ENCODE results near the gene USB1. TPM values are rescaled to one million over a fixed set of nuclear protein-coding genes. Genes with fewer than 3 reads are reported as not detected.

Gene USB1
- total and polyA plus RNA-seq, 3 donors from 2014 or later = 39.7 to 63.7 (median 62.4) TPM

DNA sequence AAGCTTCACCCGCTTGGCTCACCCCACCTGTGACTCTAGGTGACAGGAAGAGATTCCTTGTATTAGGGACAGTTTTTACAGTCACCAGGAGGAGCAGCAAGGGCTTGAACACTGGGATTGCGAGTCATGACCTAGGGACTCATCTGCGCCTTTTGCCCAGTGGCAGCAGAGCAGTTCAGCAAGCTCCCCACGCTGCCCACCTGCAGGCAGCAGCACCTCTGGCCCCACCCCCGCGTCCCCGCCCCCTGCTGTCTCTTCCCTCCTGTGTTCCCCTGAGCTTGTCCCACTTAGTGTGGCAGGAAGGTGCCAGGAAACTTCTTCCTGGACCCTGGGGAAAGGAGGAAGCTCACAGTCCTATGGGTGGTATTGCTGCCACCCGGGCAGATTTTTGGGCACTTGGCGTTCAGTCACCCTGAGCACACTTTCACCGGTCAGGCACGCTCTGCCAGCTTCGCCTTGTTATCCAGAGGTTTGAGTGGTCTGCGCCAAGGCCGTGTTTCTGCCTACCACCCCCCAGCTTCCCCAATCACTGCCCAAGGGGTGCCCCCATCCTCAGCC is 33.0 kb downstream of the USB1 start:
- no peaks in the 10 kb centered on the region for H3K9me3 ChIP-seq
- no peak overlapping the region for H3K4me3 ChIP-seq
- no peaks in the 10 kb centered on the region for H3K36me3 ChIP-seq (ENCODE audit: low read depth, missing control alignments)
- no peak for DNase-seq
- 70 to 90% methylated on average over 9 to 14 of the region's 14 CpGs for WGBS, 2 donors
- TF ChIP-seq POLR2A (IDR thresholded peaks at IDR 0.05) = no peak
- TF ChIP-seq, protein P1, sequence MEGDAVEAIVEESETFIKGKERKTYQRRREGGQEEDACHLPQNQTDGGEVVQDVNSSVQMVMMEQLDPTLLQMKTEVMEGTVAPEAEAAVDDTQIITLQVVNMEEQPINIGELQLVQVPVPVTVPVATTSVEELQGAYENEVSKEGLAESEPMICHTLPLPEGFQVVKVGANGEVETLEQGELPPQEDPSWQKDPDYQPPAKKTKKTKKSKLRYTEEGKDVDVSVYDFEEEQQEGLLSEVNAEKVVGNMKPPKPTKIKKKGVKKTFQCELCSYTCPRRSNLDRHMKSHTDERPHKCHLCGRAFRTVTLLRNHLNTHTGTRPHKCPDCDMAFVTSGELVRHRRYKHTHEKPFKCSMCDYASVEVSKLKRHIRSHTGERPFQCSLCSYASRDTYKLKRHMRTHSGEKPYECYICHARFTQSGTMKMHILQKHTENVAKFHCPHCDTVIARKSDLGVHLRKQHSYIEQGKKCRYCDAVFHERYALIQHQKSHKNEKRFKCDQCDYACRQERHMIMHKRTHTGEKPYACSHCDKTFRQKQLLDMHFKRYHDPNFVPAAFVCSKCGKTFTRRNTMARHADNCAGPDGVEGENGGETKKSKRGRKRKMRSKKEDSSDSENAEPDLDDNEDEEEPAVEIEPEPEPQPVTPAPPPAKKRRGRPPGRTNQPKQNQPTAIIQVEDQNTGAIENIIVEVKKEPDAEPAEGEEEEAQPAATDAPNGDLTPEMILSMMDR (IDR thresholded peaks at IDR 0.05) = no peak
- intact Hi-C loops (cut with DNase I; ENCODE audit: low total_unique reads) = no loop called here
- peaks cover 46% of the 10 kb centered on the region for H3K4me1 ChIP-seq
- no peaks in the 10 kb centered on the region for H3K27me3 ChIP-seq
- H3K27ac ChIP-seq = no peak overlapping the region

DNA sequence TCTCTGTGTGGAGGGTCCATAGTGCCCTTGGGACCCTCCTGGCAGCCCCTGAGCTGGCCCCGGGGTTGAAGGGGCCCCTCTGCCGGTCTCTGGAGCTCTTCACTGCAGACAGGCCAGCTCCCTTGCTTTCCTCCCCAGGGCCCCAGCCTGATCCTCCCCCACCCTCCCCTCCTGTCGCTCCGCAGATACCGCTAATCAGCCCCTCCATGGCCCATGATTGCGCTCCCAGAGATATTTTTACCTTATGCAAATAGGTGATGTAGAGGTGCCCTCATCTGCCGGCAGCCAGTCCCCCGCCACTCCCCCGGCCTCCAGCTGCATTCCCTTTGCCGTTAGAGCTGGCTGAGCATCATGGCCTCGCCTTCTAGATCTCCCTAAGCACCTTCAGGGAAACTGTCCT is 33.6 kb downstream of the USB1 start:
- no peak overlapping the region for H3K27ac ChIP-seq
- H3K27me3 ChIP-seq = no peaks in the 10 kb centered on the region
- peaks cover 46% of the 10 kb centered on the region for H3K4me1 ChIP-seq
- H3K9me3 ChIP-seq = no peaks in the 10 kb centered on the region
- no peak overlapping the region for H3K4me3 ChIP-seq
- TF ChIP-seq, protein P1 (IDR thresholded peaks at IDR 0.05) = no peak
- no peak for TF ChIP-seq POLR2A (IDR thresholded peaks at IDR 0.05)
- intact Hi-C loops (cut with DNase I; ENCODE audit: low total_unique reads) = no loop called here
- H3K36me3 ChIP-seq (ENCODE audit: low read depth, missing control alignments) = no peaks in the 10 kb centered on the region
- 71 to 82% methylated on average over 11 of the region's 11 CpGs for WGBS, 2 donors
- DNase-seq = no peak

DNA sequence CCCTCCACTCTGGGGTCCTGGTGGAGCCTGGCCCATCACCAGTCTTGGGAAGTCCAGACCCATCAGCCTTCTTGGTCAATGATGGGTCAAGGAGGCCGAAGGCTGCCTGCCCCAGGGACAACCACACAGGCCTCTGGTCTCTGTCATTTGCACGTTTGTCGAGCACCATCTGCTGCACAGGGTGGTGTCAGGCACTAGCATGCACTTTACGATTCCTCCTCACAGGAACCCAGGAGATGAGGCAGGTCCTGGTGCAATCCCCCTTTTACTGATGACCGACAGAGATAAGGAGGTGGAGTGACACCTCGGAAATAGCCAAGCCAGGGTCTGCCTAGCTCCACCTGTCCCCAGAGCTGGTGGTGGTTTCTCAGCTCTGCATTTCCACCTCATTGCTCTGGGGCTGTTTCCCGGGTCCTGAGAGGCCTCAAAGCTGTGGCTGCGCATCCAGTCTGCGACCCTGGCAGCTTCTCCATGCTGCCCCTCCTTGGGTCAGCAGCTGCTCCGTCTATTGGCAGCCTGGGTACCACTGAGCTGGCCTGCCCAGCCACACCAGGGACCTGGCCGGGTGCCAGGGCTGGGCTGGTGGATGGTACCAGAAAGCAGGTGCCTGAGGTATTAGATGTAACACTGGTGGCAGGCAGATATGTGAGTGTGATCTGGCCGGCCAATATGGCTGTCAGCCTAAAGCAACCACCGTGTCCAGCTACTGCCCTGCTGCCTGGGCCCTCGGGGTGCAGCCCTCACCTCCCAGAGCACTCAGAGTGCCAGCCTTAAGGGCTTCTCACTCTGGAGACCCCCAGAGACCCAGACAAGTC is 34.4 kb downstream of the USB1 start:
- H3K27ac ChIP-seq = no peak overlapping the region
- H3K9me3 ChIP-seq = no peaks in the 10 kb centered on the region
- H3K4me1 ChIP-seq = peaks cover 41% of the 10 kb centered on the region
- intact Hi-C loops (cut with DNase I; ENCODE audit: low total_unique reads) = no loop called here
- H3K36me3 ChIP-seq (ENCODE audit: low read depth, missing control alignments) = no peaks in the 10 kb centered on the region
- WGBS, 2 donors = 68 to 78% methylated on average over 12 to 14 of the region's 14 CpGs
- TF ChIP-seq, protein P1 (IDR thresholded peaks at IDR 0.05) = no peak
- no peak for TF ChIP-seq POLR2A (IDR thresholded peaks at IDR 0.05)
- H3K4me3 ChIP-seq = no peak overlapping the region
- DNase-seq = no peak
- H3K27me3 ChIP-seq = no peaks in the 10 kb centered on the region

DNA sequence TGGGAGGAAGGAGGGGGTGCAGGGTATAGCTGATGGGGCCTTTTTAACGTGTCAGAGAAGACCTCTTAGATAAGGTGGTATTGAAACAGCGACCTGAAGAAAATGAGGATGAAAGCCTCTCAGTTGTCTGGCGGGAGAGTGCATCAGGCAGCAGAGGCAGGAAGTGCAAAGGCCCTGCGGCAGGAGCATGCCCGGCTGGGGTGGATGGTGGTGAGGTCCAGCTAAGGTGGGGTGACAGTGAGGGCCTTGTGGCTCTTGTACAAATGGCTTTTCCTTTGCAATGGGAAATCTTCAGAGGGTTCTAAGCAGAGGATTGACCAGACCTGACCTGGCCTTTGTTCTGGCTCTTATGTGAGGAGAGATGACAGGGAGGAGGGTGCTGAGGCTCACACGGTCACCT is 35.7 kb downstream of the USB1 start:
- TF ChIP-seq POLR2A (IDR thresholded peaks at IDR 0.05) = no peak
- TF ChIP-seq, protein P1 (IDR thresholded peaks at IDR 0.05) = no peak
- Histone ChIP-seq H3K9me3 (no peaks in the 10 kb centered on the region), H3K36me3 (ENCODE audit: low read depth, missing control alignments) (no peaks in the 10 kb centered on the region), H3K27me3 (no peaks in the 10 kb centered on the region), H3K4me1 (peaks cover 30% of the 10 kb centered on the region), H3K4me3 (no peak overlapping the region), H3K27ac (no peak overlapping the region)
- no peak for DNase-seq
- 93% methylated on average over 6 of the region's 6 CpGs for WGBS, 2 donors
- intact Hi-C loops (cut with DNase I; ENCODE audit: low total_unique reads) = no loop called here
